Common myeloid progenitor, CD34-positive (primary cell): ENCODE results near the gene UBE2E2.

Source experiments
- CTCF ChIA-PET: fragments of 350-600 bp; sonication (Branson Sonifier 250); formaldehyde crosslinking; loops from one replicate; lab custom pipeline; 2021; ENCODE audit warnings: antibody characterized with exemption; lab: Charles Lee
- POLR2A ChIA-PET: fragments of 350-600 bp; sonication (Branson Sonifier 250); formaldehyde crosslinking; loops from one replicate; lab custom pipeline; 2021; ENCODE audit warnings: antibody characterized with exemption; lab: Charles Lee
- DNase-seq, 3 donors: peaks; one replicate each; pipeline versions ENCODE4 v3.0.0 to v3.0.0-alpha.2; 2013
- H3K27ac ChIP-seq, 2 experiments: 1 replicate in 1 of 2; 2 replicates in 1 of 2; pipeline ENCODE4 v1.7.0; 2013; ENCODE audit warnings: inconsistent platforms in 2 of 2, low read length in 2 of 2, mild to moderate bottlenecking in 2 of 2, low read depth in 1 of 2, moderate library complexity in 1 of 2; ENCODE audit not compliant: severe bottlenecking in 2 of 2, insufficient read depth in 1 of 2, poor library complexity in 1 of 2
- H3K27me3 ChIP-seq, 5 experiments: replicated peaks in 2 of 5; 1 replicate in 3 of 5; 2 replicates in 2 of 5; pipeline versions ENCODE4 v1.6.1 to v1.7.0; 2013; ENCODE audit warnings: low read length in 4 of 5, mild to moderate bottlenecking in 2 of 5, moderate library complexity in 2 of 5, inconsistent platforms in 1 of 5; ENCODE audit not compliant: insufficient read depth in 5 of 5, control insufficient read depth in 4 of 5
- H3K36me3 ChIP-seq, 4 experiments: 1 replicate in 2 of 4; 2 replicates in 2 of 4; pipeline versions ENCODE4 v1.6.1 to v1.7.0; 2013; ENCODE audit warnings: low read length in 3 of 4, control low read depth in 1 of 4, mild to moderate bottlenecking in 1 of 4; ENCODE audit not compliant: control insufficient read depth in 4 of 4, insufficient read depth in 4 of 4
- H3K4me1 ChIP-seq, 4 experiments: 1 replicate in 3 of 4; 2 replicates in 1 of 4; pipeline versions ENCODE4 v1.6.1 to v1.7.1; 2013; ENCODE audit warnings: low read length in 3 of 4, mild to moderate bottlenecking in 3 of 4, control low read depth in 1 of 4, inconsistent platforms in 1 of 4, moderate library complexity in 1 of 4; ENCODE audit not compliant: control insufficient read depth in 4 of 4, insufficient read depth in 4 of 4; ENCODE audit errors: control extremely low read depth in 1 of 4
- H3K4me3 ChIP-seq, 7 experiments: 1 replicate in 4 of 7; 2 replicates in 3 of 7; pipeline versions ENCODE4 v1.5.1 to v1.7.0; 2013; ENCODE audit warnings: mild to moderate bottlenecking in 7 of 7, low read length in 6 of 7, moderate library complexity in 6 of 7, inconsistent platforms in 2 of 7, low read depth in 2 of 7, control low read depth in 1 of 7; ENCODE audit not compliant: insufficient read depth in 4 of 7, control insufficient read depth in 1 of 7; ENCODE audit errors: extremely low read depth in 1 of 7
- H3K9me3 ChIP-seq, 5 experiments: 1 replicate in 4 of 5; 2 replicates in 1 of 5; pipeline versions ENCODE4 v1.6.1 to v1.7.1; 2013; ENCODE audit warnings: low read length in 4 of 5, mild to moderate bottlenecking in 2 of 5, inconsistent platforms in 1 of 5, low read depth in 1 of 5, moderate library complexity in 1 of 5; ENCODE audit not compliant: control insufficient read depth in 4 of 5, insufficient read depth in 2 of 5; ENCODE audit errors: control extremely low read depth in 1 of 5
- WGBS: methylation state at CpG from one replicate; pipeline ENCODE4 v1.1.5; 2013; ENCODE audit not compliant: insufficient coverage; 5-methylcytosine and 5-hydroxymethylcytosine counted together

The UBE2E2 gene

GRCh38 chr3:23497156-23497555 is 294.0 kb downstream of the UBE2E2 start:
- ChIA-PET CTCF (no interaction called here), POLR2A (no interaction called here)
- H3K36me3 ChIP-seq, result no peaks in the 10 kb centered on the region
- WGBS, result 95% methylated on average over 4 of the region's 5 CpGs
- H3K9me3 ChIP-seq, result no peaks in the 10 kb centered on the region
- no peak for DNase-seq
- no peaks in the 10 kb centered on the region for H3K4me1 ChIP-seq
- H3K4me3 ChIP-seq, result no peak overlapping the region
- no peak overlapping the region for H3K27ac ChIP-seq
- H3K27me3 ChIP-seq, result no peaks in the 10 kb centered on the region

GRCh38 chr3:23501201-23501802 is 298.2 kb downstream of the UBE2E2 start:
- ChIA-PET POLR2A (no interaction called here), CTCF (no interaction called here)
- 85% methylated on average over 4 of the region's 4 CpGs for WGBS
- Histone ChIP-seq H3K4me3 (no peak overlapping the region), H3K36me3 (no peaks in the 10 kb centered on the region), H3K27me3 (no peaks in the 10 kb centered on the region), H3K27ac (no peak overlapping the region), H3K9me3 (no peaks in the 10 kb centered on the region), H3K4me1 (no peaks in the 10 kb centered on the region)
- DNase-seq, result no peak

- DNase-seq, result no peak
- H3K27me3 ChIP-seq, result no peaks in the 10 kb centered on the region
- H3K9me3 ChIP-seq, result no peaks in the 10 kb centered on the region
- H3K27ac ChIP-seq, result no peak overlapping the region
- POLR2A ChIA-PET, result no interaction called here
- H3K4me1 ChIP-seq, result no peaks in the 10 kb centered on the region
- CTCF ChIA-PET, result no interaction called here
- no peaks in the 10 kb centered on the region for H3K36me3 ChIP-seq
- no peak overlapping the region for H3K4me3 ChIP-seq
- 100% methylated on average over 5 of the region's 5 CpGs for WGBS
Observed at GRCh38 chr3:23508464-23508863, 305.3 kb downstream of the UBE2E2 start.

GRCh38 chr3:23518441-23518840 is 315.3 kb downstream of the UBE2E2 start:
- H3K27me3 ChIP-seq, result no peaks in the 10 kb centered on the region
- no peak overlapping the region for H3K27ac ChIP-seq
- DNase-seq, result no peak
- H3K36me3 ChIP-seq, result no peaks in the 10 kb centered on the region
- ChIA-PET POLR2A (no interaction called here), CTCF (interaction anchor here (1.1 kb wide), 1 partner anchor 15 kb away, joined by 3 read pairs; no protein-coding TSS in a partner anchor)
- H3K4me1 ChIP-seq, result no peaks in the 10 kb centered on the region
- WGBS, result no CpG with 5 or more reads among the region's 2 CpGs
- H3K9me3 ChIP-seq, result peaks cover 0 to 1% (median 0%) of the 10 kb centered on the region in 5 experiments
- H3K4me3 ChIP-seq, result no peak overlapping the region

GRCh38 chr3:23519314-23520208 is 316.4 kb downstream of the UBE2E2 start:
- CTCF ChIA-PET, result no interaction called here

GRCh38 chr3:23527326-23527725 is 324.2 kb downstream of the UBE2E2 start:
- no peak overlapping the region for H3K27ac ChIP-seq
- no peak overlapping the region for H3K4me3 ChIP-seq
- WGBS, result no CpG with 5 or more reads among the region's 2 CpGs
- POLR2A ChIA-PET, result no interaction called here
- peaks cover 0 to 1% (median 0%) of the 10 kb centered on the region in 5 experiments for H3K9me3 ChIP-seq
- DNase-seq, result no peak
- no peaks in the 10 kb centered on the region for H3K4me1 ChIP-seq
- no peaks in the 10 kb centered on the region for H3K36me3 ChIP-seq
- no peaks in the 10 kb centered on the region for H3K27me3 ChIP-seq
- CTCF ChIA-PET, result interaction anchor here (0.6 kb wide), 1 partner anchor 101 kb away, joined by 3 read pairs; no protein-coding TSS in a partner anchor

More at GRCh38 chr3:23519314-23520208, 316.4 kb downstream of the UBE2E2 start:
- no peaks in the 10 kb centered on the region for H3K36me3 ChIP-seq
- no peaks in the 10 kb centered on the region for H3K4me1 ChIP-seq
- DNase-seq, result no peak
- POLR2A ChIA-PET, result no interaction called here
- H3K27me3 ChIP-seq, result no peaks in the 10 kb centered on the region
- H3K4me3 ChIP-seq, result no peak overlapping the region
- WGBS, result no CpG with 5 or more reads among the region's 4 CpGs
- H3K9me3 ChIP-seq, result peaks cover 0 to 1% (median 0%) of the 10 kb centered on the region in 5 experiments
- H3K27ac ChIP-seq, result no peak overlapping the region

- H3K27ac ChIP-seq, result no peak overlapping the region
- no peak overlapping the region for H3K4me3 ChIP-seq
- CTCF ChIA-PET, result no interaction called here
- no peaks in the 10 kb centered on the region for H3K27me3 ChIP-seq
- no peaks in the 10 kb centered on the region for H3K36me3 ChIP-seq
- H3K4me1 ChIP-seq, result no peaks in the 10 kb centered on the region
- POLR2A ChIA-PET, result no interaction called here
- H3K9me3 ChIP-seq, result no peaks in the 10 kb centered on the region
- WGBS, result 99% methylated on average over 8 of the region's 11 CpGs
- DNase-seq, result no peak
Observed at GRCh38 chr3:23533596-23533995, 330.5 kb downstream of the UBE2E2 start.
